WTC11 (cell line): Measurements from ENCODE around the gene CYP26A1. TPM values are rescaled to one million over a fixed set of nuclear protein-coding genes. Genes with fewer than 3 reads are reported as not detected.

Experiments used
- ATAC-seq: fragments of 200-7000 bp; cut with Tn5 transposase; 2 replicates; pipeline ENCODE4 v1.10.0; 2021; ENCODE audit warnings: mild to moderate bottlenecking, moderate library complexity
- CTCF ChIA-PET: fragments of 300-600 bp; sonication (Branson Sonifier 250); formaldehyde crosslinking; loops from one replicate; lab custom pipeline; 2021; ENCODE audit warnings: antibody characterized with exemption; lab: Charles Lee
- POLR2A ChIA-PET: fragments of 350-600 bp; sonication (Branson Sonifier 250); formaldehyde crosslinking; loops from one replicate; lab custom pipeline; 2021; ENCODE audit warnings: antibody characterized with exemption; lab: Charles Lee
- DNase-seq: peaks from one replicate; pipeline ENCODE4 v3.0.0; 2021; ENCODE audit warnings: low spot score
- H3K27ac Mint-ChIP-seq: 2 replicates; pipeline ENCODE4 v1.8.0; 2021; ENCODE audit warnings: mixed read lengths
- H3K27me3 Mint-ChIP-seq: 2 replicates; pipeline ENCODE4 v1.8.0; 2021; ENCODE audit warnings: low read depth, mild to moderate bottlenecking, moderate library complexity, mixed read lengths
- H3K36me3 Mint-ChIP-seq: 2 replicates; pipeline ENCODE4 v1.8.0; 2021; ENCODE audit warnings: mixed read lengths
- H3K4me1 Mint-ChIP-seq: 2 replicates; pipeline ENCODE4 v1.8.0; 2022; ENCODE audit warnings: mixed read lengths
- H3K4me3 Mint-ChIP-seq: 2 replicates; pipeline ENCODE4 v1.8.0; 2021; ENCODE audit warnings: mild to moderate bottlenecking, moderate library complexity, mixed read lengths
- H3K9me3 Mint-ChIP-seq: 2 replicates; pipeline ENCODE4 v1.8.0; 2021; ENCODE audit warnings: mixed read lengths
- ESRRA ChIP-seq: sonication (generic); formaldehyde crosslinking; IDR thresholded peaks from 2 replicates; pipeline ENCODE4 v1.8.1; 2022; ENCODE audit warnings: mild to moderate bottlenecking, missing genetic modification reagents, borderline replicate concordance
- FOXJ3 ChIP-seq: sonication (generic); formaldehyde crosslinking; IDR thresholded peaks from 2 replicates; pipeline ENCODE4 v1.9.0; 2021; ENCODE audit warnings: missing genetic modification reagents, mild to moderate bottlenecking, borderline replicate concordance
- KAT7 ChIP-seq: sonication (generic); formaldehyde crosslinking; IDR thresholded peaks from 2 replicates; pipeline ENCODE4 v1.8.1; 2023; ENCODE audit warnings: missing genetic modification reagents, mild to moderate bottlenecking, borderline replicate concordance
- NFE2L1 ChIP-seq: sonication (generic); formaldehyde crosslinking; IDR thresholded peaks from 2 replicates; pipeline ENCODE4 v1.8.1; 2023; ENCODE audit warnings: missing genetic modification reagents
- SMAD3 ChIP-seq: sonication (generic); formaldehyde crosslinking; IDR thresholded peaks from 2 replicates; pipeline ENCODE4 v1.8.0; 2022; ENCODE audit warnings: missing genetic modification reagents, mild to moderate bottlenecking, borderline replicate concordance
- SP1 ChIP-seq: sonication (generic); formaldehyde crosslinking; conservative IDR thresholded peaks from 2 replicates; pipeline ENCODE4 v1.8.1; 2022; ENCODE audit warnings: missing genetic modification reagents
- TCF7 ChIP-seq: sonication (generic); formaldehyde crosslinking; IDR thresholded peaks from 2 replicates; pipeline ENCODE4 v1.8.0; 2022; ENCODE audit warnings: mild to moderate bottlenecking, low read depth, missing genetic modification reagents, moderate library complexity
- TEAD1 ChIP-seq: sonication (generic); formaldehyde crosslinking; IDR thresholded peaks from 2 replicates; pipeline ENCODE4 v1.8.0; 2022; ENCODE audit warnings: mild to moderate bottlenecking, missing genetic modification reagents
- ZBTB21 ChIP-seq: sonication (generic); formaldehyde crosslinking; IDR thresholded peaks from 2 replicates; pipeline ENCODE4 v1.8.1; 2023; ENCODE audit warnings: mild to moderate bottlenecking, missing genetic modification reagents, borderline replicate concordance
- ZNF121 ChIP-seq: sonication (generic); formaldehyde crosslinking; IDR thresholded peaks from 2 replicates; pipeline ENCODE4 v1.8.0; 2023; ENCODE audit warnings: missing genetic modification reagents
- ZNF423 ChIP-seq: fragments of 250-450 bp; sonication (Bioruptor Pico); IDR thresholded peaks from 2 replicates; pipeline ENCODE4 v2.1.2; 2022; ENCODE audit warnings: mild to moderate bottlenecking, moderate library complexity
- total RNA-seq: library from RNA; stranded (reverse); gene quantifications from 3 replicates; pipeline ENCODE4 v1.2.3, GENCODE V29; 2021
- TF ChIP-seq, protein P1 (sequence below): sonication (generic); formaldehyde crosslinking; IDR thresholded peaks from 2 replicates; pipeline ENCODE4 v1.8.0; 2023; ENCODE audit warnings: missing genetic modification reagents, mild to moderate bottlenecking, borderline replicate concordance
- TF ChIP-seq, protein P2 (sequence below): sonication (generic); formaldehyde crosslinking; IDR thresholded peaks from 2 replicates; pipeline ENCODE4 v1.8.0; 2023; ENCODE audit warnings: missing genetic modification reagents
- TF ChIP-seq, protein P3 (sequence below): sonication (generic); formaldehyde crosslinking; conservative IDR thresholded peaks from 2 replicates; pipeline ENCODE4 v1.8.1; 2022; ENCODE audit warnings: mild to moderate bottlenecking, missing genetic modification reagents
- TF ChIP-seq, protein P4 (sequence below): sonication (generic); formaldehyde crosslinking; IDR thresholded peaks from 2 replicates; pipeline ENCODE4 v1.8.1; 2022; ENCODE audit warnings: missing genetic modification reagents, borderline replicate concordance
- TF ChIP-seq, protein P5 (sequence below): fragments of 250-450 bp; sonication (Bioruptor Pico); conservative IDR thresholded peaks from 2 replicates; pipeline ENCODE4 v1.9.0; 2021; ENCODE audit warnings: mild to moderate bottlenecking
- TF ChIP-seq, protein P6 (sequence below): sonication (generic); formaldehyde crosslinking; IDR thresholded peaks from 2 replicates; pipeline ENCODE4 v1.8.0; 2022; ENCODE audit warnings: mild to moderate bottlenecking, missing genetic modification reagents
- TF ChIP-seq, protein P7 (sequence below): sonication (generic); formaldehyde crosslinking; IDR thresholded peaks from 2 replicates; pipeline ENCODE4 v1.8.0; 2022; ENCODE audit warnings: mild to moderate bottlenecking, missing genetic modification reagents
- TF ChIP-seq, protein P8 (sequence below): sonication (generic); formaldehyde crosslinking; IDR thresholded peaks from 2 replicates; pipeline ENCODE4 v1.8.0; 2022; ENCODE audit warnings: missing genetic modification reagents

The CYP26A1 gene
- total RNA-seq, 1 experiment from 2014 or later, result 3.4 TPM

DNA sequence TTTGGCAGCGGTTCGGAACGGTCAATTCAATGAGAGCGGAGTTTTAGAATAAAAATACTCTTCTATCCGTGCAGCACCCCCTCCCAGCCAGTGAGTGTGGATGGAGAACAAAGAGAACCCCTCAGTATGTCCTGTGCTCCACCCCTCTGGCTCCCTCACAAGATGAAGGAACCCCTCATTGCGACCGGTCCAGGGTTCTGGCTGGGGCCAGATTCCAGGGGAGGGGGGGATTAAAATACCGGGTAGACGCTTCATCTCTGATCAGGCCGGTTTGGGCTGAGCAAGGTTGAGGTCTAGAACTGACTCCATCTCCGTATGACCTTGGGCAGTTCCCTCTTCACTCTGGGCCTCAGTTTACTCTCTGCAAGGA lies 7.2 kb upstream of the CYP26A1 start:
- no peak overlapping the region for H3K27ac Mint-ChIP-seq
- DNase-seq (no peak), ATAC-seq (no peak)
- no peak for TF ChIP-seq ZBTB21 (CRISPR knock-in tag)
- TF ChIP-seq, protein P1, sequence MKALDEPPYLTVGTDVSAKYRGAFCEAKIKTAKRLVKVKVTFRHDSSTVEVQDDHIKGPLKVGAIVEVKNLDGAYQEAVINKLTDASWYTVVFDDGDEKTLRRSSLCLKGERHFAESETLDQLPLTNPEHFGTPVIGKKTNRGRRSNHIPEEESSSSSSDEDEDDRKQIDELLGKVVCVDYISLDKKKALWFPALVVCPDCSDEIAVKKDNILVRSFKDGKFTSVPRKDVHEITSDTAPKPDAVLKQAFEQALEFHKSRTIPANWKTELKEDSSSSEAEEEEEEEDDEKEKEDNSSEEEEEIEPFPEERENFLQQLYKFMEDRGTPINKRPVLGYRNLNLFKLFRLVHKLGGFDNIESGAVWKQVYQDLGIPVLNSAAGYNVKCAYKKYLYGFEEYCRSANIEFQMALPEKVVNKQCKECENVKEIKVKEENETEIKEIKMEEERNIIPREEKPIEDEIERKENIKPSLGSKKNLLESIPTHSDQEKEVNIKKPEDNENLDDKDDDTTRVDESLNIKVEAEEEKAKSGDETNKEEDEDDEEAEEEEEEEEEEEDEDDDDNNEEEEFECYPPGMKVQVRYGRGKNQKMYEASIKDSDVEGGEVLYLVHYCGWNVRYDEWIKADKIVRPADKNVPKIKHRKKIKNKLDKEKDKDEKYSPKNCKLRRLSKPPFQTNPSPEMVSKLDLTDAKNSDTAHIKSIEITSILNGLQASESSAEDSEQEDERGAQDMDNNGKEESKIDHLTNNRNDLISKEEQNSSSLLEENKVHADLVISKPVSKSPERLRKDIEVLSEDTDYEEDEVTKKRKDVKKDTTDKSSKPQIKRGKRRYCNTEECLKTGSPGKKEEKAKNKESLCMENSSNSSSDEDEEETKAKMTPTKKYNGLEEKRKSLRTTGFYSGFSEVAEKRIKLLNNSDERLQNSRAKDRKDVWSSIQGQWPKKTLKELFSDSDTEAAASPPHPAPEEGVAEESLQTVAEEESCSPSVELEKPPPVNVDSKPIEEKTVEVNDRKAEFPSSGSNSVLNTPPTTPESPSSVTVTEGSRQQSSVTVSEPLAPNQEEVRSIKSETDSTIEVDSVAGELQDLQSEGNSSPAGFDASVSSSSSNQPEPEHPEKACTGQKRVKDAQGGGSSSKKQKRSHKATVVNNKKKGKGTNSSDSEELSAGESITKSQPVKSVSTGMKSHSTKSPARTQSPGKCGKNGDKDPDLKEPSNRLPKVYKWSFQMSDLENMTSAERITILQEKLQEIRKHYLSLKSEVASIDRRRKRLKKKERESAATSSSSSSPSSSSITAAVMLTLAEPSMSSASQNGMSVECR, result no peak
- no peak for TF ChIP-seq ZNF423 (CRISPR knock-in tag)
- TF ChIP-seq ZNF121 (CRISPR knock-in tag), result no peak
- no peak for TF ChIP-seq TEAD1
- TF ChIP-seq ESRRA (CRISPR knock-in tag), result no peak
- no peak for TF ChIP-seq KAT7 (CRISPR knock-in tag)
- TF ChIP-seq, protein P2, sequence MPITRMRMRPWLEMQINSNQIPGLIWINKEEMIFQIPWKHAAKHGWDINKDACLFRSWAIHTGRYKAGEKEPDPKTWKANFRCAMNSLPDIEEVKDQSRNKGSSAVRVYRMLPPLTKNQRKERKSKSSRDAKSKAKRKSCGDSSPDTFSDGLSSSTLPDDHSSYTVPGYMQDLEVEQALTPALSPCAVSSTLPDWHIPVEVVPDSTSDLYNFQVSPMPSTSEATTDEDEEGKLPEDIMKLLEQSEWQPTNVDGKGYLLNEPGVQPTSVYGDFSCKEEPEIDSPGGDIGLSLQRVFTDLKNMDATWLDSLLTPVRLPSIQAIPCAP (CRISPR knock-in tag), result no peak
- TF ChIP-seq, protein P3, sequence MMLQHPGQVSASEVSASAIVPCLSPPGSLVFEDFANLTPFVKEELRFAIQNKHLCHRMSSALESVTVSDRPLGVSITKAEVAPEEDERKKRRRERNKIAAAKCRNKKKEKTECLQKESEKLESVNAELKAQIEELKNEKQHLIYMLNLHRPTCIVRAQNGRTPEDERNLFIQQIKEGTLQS, result no peak
- TF ChIP-seq, protein P4, sequence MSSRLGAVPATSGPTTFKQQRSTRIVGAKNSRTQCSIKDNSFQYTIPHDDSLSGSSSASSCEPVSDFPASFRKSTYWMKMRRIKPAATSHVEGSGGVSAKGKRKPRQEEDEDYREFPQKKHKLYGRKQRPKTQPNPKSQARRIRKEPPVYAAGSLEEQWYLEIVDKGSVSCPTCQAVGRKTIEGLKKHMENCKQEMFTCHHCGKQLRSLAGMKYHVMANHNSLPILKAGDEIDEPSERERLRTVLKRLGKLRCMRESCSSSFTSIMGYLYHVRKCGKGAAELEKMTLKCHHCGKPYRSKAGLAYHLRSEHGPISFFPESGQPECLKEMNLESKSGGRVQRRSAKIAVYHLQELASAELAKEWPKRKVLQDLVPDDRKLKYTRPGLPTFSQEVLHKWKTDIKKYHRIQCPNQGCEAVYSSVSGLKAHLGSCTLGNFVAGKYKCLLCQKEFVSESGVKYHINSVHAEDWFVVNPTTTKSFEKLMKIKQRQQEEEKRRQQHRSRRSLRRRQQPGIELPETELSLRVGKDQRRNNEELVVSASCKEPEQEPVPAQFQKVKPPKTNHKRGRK (CRISPR knock-in tag), result no peak
- no peak for TF ChIP-seq NFE2L1 (CRISPR knock-in tag)
- TF ChIP-seq TCF7, result no peak
- TF ChIP-seq, protein P5, sequence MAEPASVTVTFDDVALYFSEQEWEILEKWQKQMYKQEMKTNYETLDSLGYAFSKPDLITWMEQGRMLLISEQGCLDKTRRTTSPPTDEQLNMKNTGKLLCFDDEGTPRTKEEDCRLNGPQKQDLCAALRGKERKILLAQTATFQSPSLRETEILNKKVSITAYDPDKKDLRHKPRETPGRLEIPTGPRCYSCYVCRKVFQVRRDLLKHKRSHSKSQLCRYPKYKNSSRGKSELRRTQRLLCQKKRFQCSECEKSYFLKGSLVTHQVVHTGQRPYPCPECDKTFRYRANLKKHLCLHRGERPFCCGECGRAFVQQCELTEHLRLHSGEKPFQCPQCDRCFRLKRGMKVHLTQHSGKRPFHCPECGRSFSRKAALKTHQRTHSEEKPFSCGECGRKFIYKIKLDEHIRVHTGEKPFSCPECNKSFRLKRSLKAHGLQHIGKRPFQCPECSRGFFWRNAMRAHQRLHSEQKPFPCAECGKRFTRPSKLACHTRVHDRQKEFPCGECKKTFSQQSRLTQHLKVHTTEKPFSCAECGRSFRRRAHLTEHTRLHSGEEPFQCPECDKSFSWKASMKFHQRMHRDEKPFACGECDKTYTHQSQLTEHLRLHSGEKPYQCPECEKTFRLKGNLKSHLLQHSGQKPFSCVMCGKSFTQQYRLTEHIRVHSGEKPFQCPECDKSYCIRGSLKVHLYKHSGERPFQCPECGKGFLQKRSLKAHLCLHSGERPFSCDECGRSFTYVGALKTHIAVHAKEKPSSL, result no peak
- TF ChIP-seq SP1 (CRISPR knock-in tag), result no peak
- no peak for TF ChIP-seq FOXJ3 (CRISPR knock-in tag)
- no peak for TF ChIP-seq SMAD3 (CRISPR knock-in tag)
- TF ChIP-seq, protein P6, sequence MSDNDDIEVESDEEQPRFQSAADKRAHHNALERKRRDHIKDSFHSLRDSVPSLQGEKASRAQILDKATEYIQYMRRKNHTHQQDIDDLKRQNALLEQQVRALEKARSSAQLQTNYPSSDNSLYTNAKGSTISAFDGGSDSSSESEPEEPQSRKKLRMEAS (CRISPR knock-in tag), result no peak
- TF ChIP-seq, protein P7, sequence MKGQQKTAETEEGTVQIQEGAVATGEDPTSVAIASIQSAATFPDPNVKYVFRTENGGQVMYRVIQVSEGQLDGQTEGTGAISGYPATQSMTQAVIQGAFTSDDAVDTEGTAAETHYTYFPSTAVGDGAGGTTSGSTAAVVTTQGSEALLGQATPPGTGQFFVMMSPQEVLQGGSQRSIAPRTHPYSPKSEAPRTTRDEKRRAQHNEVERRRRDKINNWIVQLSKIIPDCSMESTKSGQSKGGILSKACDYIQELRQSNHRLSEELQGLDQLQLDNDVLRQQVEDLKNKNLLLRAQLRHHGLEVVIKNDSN (CRISPR knock-in tag), result no peak
- TF ChIP-seq, protein P8, sequence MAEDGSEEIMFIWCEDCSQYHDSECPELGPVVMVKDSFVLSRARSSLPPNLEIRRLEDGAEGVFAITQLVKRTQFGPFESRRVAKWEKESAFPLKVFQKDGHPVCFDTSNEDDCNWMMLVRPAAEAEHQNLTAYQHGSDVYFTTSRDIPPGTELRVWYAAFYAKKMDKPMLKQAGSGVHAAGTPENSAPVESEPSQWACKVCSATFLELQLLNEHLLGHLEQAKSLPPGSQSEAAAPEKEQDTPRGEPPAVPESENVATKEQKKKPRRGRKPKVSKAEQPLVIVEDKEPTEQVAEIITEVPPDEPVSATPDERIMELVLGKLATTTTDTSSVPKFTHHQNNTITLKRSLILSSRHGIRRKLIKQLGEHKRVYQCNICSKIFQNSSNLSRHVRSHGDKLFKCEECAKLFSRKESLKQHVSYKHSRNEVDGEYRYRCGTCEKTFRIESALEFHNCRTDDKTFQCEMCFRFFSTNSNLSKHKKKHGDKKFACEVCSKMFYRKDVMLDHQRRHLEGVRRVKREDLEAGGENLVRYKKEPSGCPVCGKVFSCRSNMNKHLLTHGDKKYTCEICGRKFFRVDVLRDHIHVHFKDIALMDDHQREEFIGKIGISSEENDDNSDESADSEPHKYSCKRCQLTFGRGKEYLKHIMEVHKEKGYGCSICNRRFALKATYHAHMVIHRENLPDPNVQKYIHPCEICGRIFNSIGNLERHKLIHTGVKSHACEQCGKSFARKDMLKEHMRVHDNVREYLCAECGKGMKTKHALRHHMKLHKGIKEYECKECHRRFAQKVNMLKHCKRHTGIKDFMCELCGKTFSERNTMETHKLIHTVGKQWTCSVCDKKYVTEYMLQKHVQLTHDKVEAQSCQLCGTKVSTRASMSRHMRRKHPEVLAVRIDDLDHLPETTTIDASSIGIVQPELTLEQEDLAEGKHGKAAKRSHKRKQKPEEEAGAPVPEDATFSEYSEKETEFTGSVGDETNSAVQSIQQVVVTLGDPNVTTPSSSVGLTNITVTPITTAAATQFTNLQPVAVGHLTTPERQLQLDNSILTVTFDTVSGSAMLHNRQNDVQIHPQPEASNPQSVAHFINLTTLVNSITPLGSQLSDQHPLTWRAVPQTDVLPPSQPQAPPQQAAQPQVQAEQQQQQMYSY, result no peak
- POLR2A ChIA-PET, result no interaction called here
- CTCF ChIA-PET, result interaction anchor here (0.8 to 9.8 kb wide), 16 partner anchors 8 to 416 kb away, joined by 3 to 106 read pairs (median 4); partner anchors contain the start of genes CYP26A1, EXOC6 and MYOF
- H3K36me3 Mint-ChIP-seq, result peaks cover 3% of the 10 kb centered on the region; the same call in 1 of the 2 replicates
- peaks cover 99% of the 10 kb centered on the region for H3K27me3 Mint-ChIP-seq
- H3K4me1 Mint-ChIP-seq, result peaks cover 52% of the 10 kb centered on the region
- peak overlapping the region; percentile 49 for H3K4me3 Mint-ChIP-seq
- H3K9me3 Mint-ChIP-seq, result no peaks in the 10 kb centered on the region
